Panc1 (cell line): ENCODE measurements around the gene GOLGA6L7. TPM values are rescaled to one million over a fixed set of nuclear protein-coding genes. Genes with fewer than 3 reads are reported as not detected.

Experiments used
- ATAC-seq: fragments of 200-7000 bp; cut with Tn5 transposase; 2 replicates; pipeline ENCODE4 v1.9.1; 2020; ENCODE audit warnings: mild to moderate bottlenecking, moderate library complexity
- BruUV-seq: library from RNA; stranded (reverse); fragments of 400-500 nt; replicated peaks from 2 replicates; lab custom pipeline; 2021; lab: Mats Ljungman, UMichigan
- CTCF ChIA-PET: fragments of 300-600 bp; sonication (Branson Sonifier 250); formaldehyde crosslinking; loops from one replicate; lab custom pipeline; 2022; ENCODE audit warnings: antibody characterized with exemption; lab: Charles Lee
- POLR2A ChIA-PET: fragments of 300-600 bp; sonication (Branson Sonifier 250); formaldehyde crosslinking; loops from one replicate; lab custom pipeline; 2022; ENCODE audit warnings: antibody characterized with exemption; lab: Charles Lee
- DNase-seq: peaks from one replicate; pipeline ENCODE4 v3.0.0-alpha.2; 2010; ENCODE audit warnings: low read depth, low spot score
- H3K27ac ChIP-seq: 2 replicates; pipeline ENCODE4 v1.5.1; 2011; ENCODE audit warnings: mild to moderate bottlenecking, low read length, inconsistent platforms
- H3K27me3 ChIP-seq: fragments of 200-500 bp; sonication (Bioruptor generic); 2 replicates; pipeline ENCODE4 v1.6.0; 2014; ENCODE audit warnings: low read length, inconsistent platforms; ENCODE audit not compliant: control insufficient read depth, insufficient read depth
- H3K36me3 ChIP-seq: fragments of 200-500 bp; sonication (Bioruptor generic); 2 replicates; pipeline ENCODE4 v1.5.1; 2014; ENCODE audit warnings: inconsistent platforms, mild to moderate bottlenecking, low read length, moderate library complexity; ENCODE audit not compliant: control insufficient read depth, insufficient read depth
- H3K4me1 ChIP-seq: 2 replicates; pipeline ENCODE4 v1.5.1; 2011; ENCODE audit warnings: inconsistent platforms, mild to moderate bottlenecking, low read length, moderate library complexity; ENCODE audit not compliant: control insufficient read depth, insufficient read depth
- H3K4me3 ChIP-seq, 2 experiments: 2 replicates each; pipeline ENCODE4 v1.5.1; 2011 to 2012; ENCODE audit warnings: low read depth in 2 of 2, low read length in 2 of 2, mild to moderate bottlenecking in 2 of 2, inconsistent platforms in 1 of 2, moderate library complexity in 1 of 2
- H3K9me3 ChIP-seq: fragments of 200-500 bp; sonication (Bioruptor generic); 2 replicates; pipeline ENCODE4 v1.5.1; 2014; ENCODE audit warnings: low read depth, mild to moderate bottlenecking, inconsistent platforms, low read length, moderate library complexity; ENCODE audit not compliant: control insufficient read depth, insufficient read depth
- CTCF ChIP-seq: fragments of 450-650 bp; IDR thresholded peaks from 2 replicates; pipeline ENCODE4 v1.5.1; 2017; ENCODE audit warnings: mild to moderate bottlenecking
- POLR2AphosphoS5 ChIP-seq: IDR thresholded peaks from 2 replicates; pipeline ENCODE4 v1.6.1; 2012; ENCODE audit warnings: mild to moderate bottlenecking, low read depth, low read length, moderate library complexity
- REST ChIP-seq, 2 experiments: IDR thresholded peaks; 2 replicates each; pipeline ENCODE4 v1.6.1; 2011 to 2012; ENCODE audit warnings: low read depth in 2 of 2, control low read depth in 1 of 2, low read length in 1 of 2, mild to moderate bottlenecking in 1 of 2, moderate library complexity in 1 of 2; ENCODE audit not compliant: insufficient read depth in 1 of 2
- SIN3A ChIP-seq: IDR thresholded peaks from 2 replicates; pipeline ENCODE4 v1.6.1; 2012; ENCODE audit warnings: low read depth, mild to moderate bottlenecking, low read length, moderate library complexity, borderline replicate concordance; ENCODE audit not compliant: insufficient read depth
- TCF7L2 ChIP-seq: IDR thresholded peaks from 2 replicates; pipeline ENCODE4 v1.6.1; 2011; ENCODE audit warnings: mild to moderate bottlenecking, low read depth, low read length, inconsistent platforms
- in situ Hi-C: cut with HindIII; loops from 2 replicates; pipeline ENCODE4 v1.10.0; 2016; ENCODE audit warnings: low sequenced_read_pairs, low pct_unique_long_range_greater_than_20kb
- intact Hi-C: fragments of 100-400 bp; cut with micrococcal nuclease; formaldehyde crosslinking; loops from one replicate; pipeline ENCODE4 v1.10.0; 2022; ENCODE audit not compliant: unreplicated experiment
- total RNA-seq: library from RNA; stranded (reverse); gene quantifications from one replicate; pipeline ENCODE4 v1.2.1, GENCODE V29; 2021; ENCODE audit not compliant: unreplicated experiment

Gene GOLGA6L7
- total RNA-seq, 1 experiment from 2014 or later = not detected

DNA sequence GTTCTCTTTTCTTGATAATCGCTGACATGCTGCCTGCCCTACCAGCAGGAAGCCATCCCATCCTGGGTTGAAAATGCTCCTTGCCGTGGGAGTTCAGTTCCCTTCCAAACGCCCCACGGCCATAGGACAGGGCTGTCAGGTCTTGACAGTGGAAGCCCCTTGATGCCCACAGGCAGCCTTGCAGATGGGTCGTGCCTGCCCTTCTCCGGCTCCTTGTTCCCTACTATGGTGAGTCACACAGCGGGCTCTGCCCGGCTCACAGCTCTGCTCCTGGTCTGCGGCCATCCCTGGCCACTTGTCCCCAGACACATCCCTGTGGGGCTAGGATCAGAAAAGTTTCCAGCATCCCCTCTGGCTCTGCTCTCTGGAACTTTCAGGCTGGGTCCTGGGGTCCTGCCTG, 31.1 kb upstream of the GOLGA6L7 start:
- ChIA-PET CTCF (no interaction called here), POLR2A (no interaction called here)
- H3K4me3 ChIP-seq = no peak overlapping the region
- H3K4me1 ChIP-seq = no peaks in the 10 kb centered on the region
- DNase-seq = no peak
- H3K9me3 ChIP-seq = no peaks in the 10 kb centered on the region
- in situ Hi-C loops = no loop called here
- H3K27ac ChIP-seq = no peak overlapping the region
- intact Hi-C loops = no loop called here
- no peak for TF ChIP-seq CTCF
- no peak for TF ChIP-seq SIN3A
- BruUV-seq = no TSS peak
- H3K36me3 ChIP-seq = no peaks in the 10 kb centered on the region
- no peak for ATAC-seq
- no peaks in the 10 kb centered on the region for H3K27me3 ChIP-seq

- TF ChIP-seq REST (IDR thresholded peaks at IDR 0.05; ENCODE audit: insufficient read depth in 1 of 2, low read depth in 2 of 2, low read length in 1 of 2) = no peak
- TF ChIP-seq TCF7L2 = no peak
- no peak for TF ChIP-seq POLR2AphosphoS5
- TF ChIP-seq SIN3A = no peak
- no peak for TF ChIP-seq CTCF
- ChIA-PET CTCF (no interaction called here), POLR2A (no interaction called here)
- in situ Hi-C loops (no loop called here), intact Hi-C loops (no loop called here)
- H3K9me3 ChIP-seq = no peaks in the 10 kb centered on the region
- DNase-seq = no peak
- no peaks in the 10 kb centered on the region for H3K4me1 ChIP-seq
- no peaks in the 10 kb centered on the region for H3K36me3 ChIP-seq
- H3K27ac ChIP-seq = no peak overlapping the region
- BruUV-seq = no TSS peak
- H3K27me3 ChIP-seq = no peaks in the 10 kb centered on the region
- ATAC-seq = no peak
- no peak overlapping the region for H3K4me3 ChIP-seq
These were observed 29.8 kb upstream of the GOLGA6L7 start for GRCh38 chr15:28878209-28878608.

- intact Hi-C loops (no loop called here), in situ Hi-C loops (no loop called here)
- BruUV-seq = no TSS peak
- no peaks in the 10 kb centered on the region for H3K27me3 ChIP-seq
- no peak overlapping the region for H3K4me3 ChIP-seq
- TF ChIP-seq TCF7L2 (no peak), POLR2AphosphoS5 (no peak), REST (IDR thresholded peaks at IDR 0.05; ENCODE audit: insufficient read depth in 1 of 2, low read depth in 2 of 2, low read length in 1 of 2) (no peak)
- POLR2A ChIA-PET = no interaction called here
- no peaks in the 10 kb centered on the region for H3K9me3 ChIP-seq
- H3K4me1 ChIP-seq = no peaks in the 10 kb centered on the region
- ATAC-seq (no peak), DNase-seq (no peak)
- H3K36me3 ChIP-seq = no peaks in the 10 kb centered on the region
- no peak overlapping the region for H3K27ac ChIP-seq
- CTCF ChIA-PET = no interaction called here
These were observed 28.4 kb upstream of the GOLGA6L7 start for GRCh38 chr15:28876845-28877185.
